Panc1 (cell line): Measurements from ENCODE around the gene SLC4A1AP. TPM values are rescaled to one million over a fixed set of nuclear protein-coding genes. Genes with fewer than 3 reads are reported as not detected.

ENCODE experiments used
- ATAC-seq: fragments of 200-7000 bp; cut with Tn5 transposase; 2 replicates; pipeline ENCODE4 v1.9.1; 2020; ENCODE audit warnings: mild to moderate bottlenecking, moderate library complexity
- BruUV-seq: library from RNA; stranded (reverse); fragments of 400-500 nt; replicated peaks from 2 replicates; lab custom pipeline; 2021; lab: Mats Ljungman, UMichigan
- CTCF ChIA-PET: fragments of 300-600 bp; sonication (Branson Sonifier 250); formaldehyde crosslinking; loops from one replicate; lab custom pipeline; 2022; ENCODE audit warnings: antibody characterized with exemption; lab: Charles Lee
- POLR2A ChIA-PET: fragments of 300-600 bp; sonication (Branson Sonifier 250); formaldehyde crosslinking; loops from one replicate; lab custom pipeline; 2022; ENCODE audit warnings: antibody characterized with exemption; lab: Charles Lee
- DNase-seq: peaks from one replicate; pipeline ENCODE4 v3.0.0-alpha.2; 2010; ENCODE audit warnings: low read depth, low spot score
- H3K27ac ChIP-seq: 2 replicates; pipeline ENCODE4 v1.5.1; 2011; ENCODE audit warnings: mild to moderate bottlenecking, low read length, inconsistent platforms
- H3K27me3 ChIP-seq: fragments of 200-500 bp; sonication (Bioruptor generic); 2 replicates; pipeline ENCODE4 v1.6.0; 2014; ENCODE audit warnings: low read length, inconsistent platforms; ENCODE audit not compliant: control insufficient read depth, insufficient read depth
- H3K36me3 ChIP-seq: fragments of 200-500 bp; sonication (Bioruptor generic); 2 replicates; pipeline ENCODE4 v1.5.1; 2014; ENCODE audit warnings: inconsistent platforms, mild to moderate bottlenecking, low read length, moderate library complexity; ENCODE audit not compliant: control insufficient read depth, insufficient read depth
- H3K4me1 ChIP-seq: 2 replicates; pipeline ENCODE4 v1.5.1; 2011; ENCODE audit warnings: inconsistent platforms, mild to moderate bottlenecking, low read length, moderate library complexity; ENCODE audit not compliant: control insufficient read depth, insufficient read depth
- H3K4me3 ChIP-seq, 2 experiments: 2 replicates each; pipeline ENCODE4 v1.5.1; 2011 to 2012; ENCODE audit warnings: low read depth in 2 of 2, low read length in 2 of 2, mild to moderate bottlenecking in 2 of 2, inconsistent platforms in 1 of 2, moderate library complexity in 1 of 2
- H3K9me3 ChIP-seq: fragments of 200-500 bp; sonication (Bioruptor generic); 2 replicates; pipeline ENCODE4 v1.5.1; 2014; ENCODE audit warnings: low read depth, mild to moderate bottlenecking, inconsistent platforms, low read length, moderate library complexity; ENCODE audit not compliant: control insufficient read depth, insufficient read depth
- POLR2AphosphoS5 ChIP-seq: IDR thresholded peaks from 2 replicates; pipeline ENCODE4 v1.6.1; 2012; ENCODE audit warnings: mild to moderate bottlenecking, low read depth, low read length, moderate library complexity
- REST ChIP-seq, 2 experiments: IDR thresholded peaks; 2 replicates each; pipeline ENCODE4 v1.6.1; 2011 to 2012; ENCODE audit warnings: low read depth in 2 of 2, control low read depth in 1 of 2, low read length in 1 of 2, mild to moderate bottlenecking in 1 of 2, moderate library complexity in 1 of 2; ENCODE audit not compliant: insufficient read depth in 1 of 2
- SIN3A ChIP-seq: IDR thresholded peaks from 2 replicates; pipeline ENCODE4 v1.6.1; 2012; ENCODE audit warnings: low read depth, mild to moderate bottlenecking, low read length, moderate library complexity, borderline replicate concordance; ENCODE audit not compliant: insufficient read depth
- TCF7L2 ChIP-seq: IDR thresholded peaks from 2 replicates; pipeline ENCODE4 v1.6.1; 2011; ENCODE audit warnings: mild to moderate bottlenecking, low read depth, low read length, inconsistent platforms
- in situ Hi-C: cut with HindIII; loops from 2 replicates; pipeline ENCODE4 v1.10.0; 2016; ENCODE audit warnings: low sequenced_read_pairs, low pct_unique_long_range_greater_than_20kb
- intact Hi-C: fragments of 100-400 bp; cut with micrococcal nuclease; formaldehyde crosslinking; loops from one replicate; pipeline ENCODE4 v1.10.0; 2022; ENCODE audit not compliant: unreplicated experiment
- total RNA-seq: library from RNA; stranded (reverse); gene quantifications from one replicate; pipeline ENCODE4 v1.2.1, GENCODE V29; 2021; ENCODE audit not compliant: unreplicated experiment
- TF ChIP-seq, protein P1 (sequence below): fragments of 450-650 bp; IDR thresholded peaks from 2 replicates; pipeline ENCODE4 v1.5.1; 2017; ENCODE audit warnings: mild to moderate bottlenecking

SLC4A1AP gene
- total RNA-seq, 1 experiment from 2014 or later: 22.2 TPM

- DNase-seq (no peak), ATAC-seq (no peak)
- Histone ChIP-seq H3K36me3 (peaks cover 23% of the 10 kb centered on the region), H3K27me3 (no peaks in the 10 kb centered on the region), H3K27ac (no peak overlapping the region), H3K4me3 (no peak overlapping the region), H3K9me3 (no peaks in the 10 kb centered on the region), H3K4me1 (no peaks in the 10 kb centered on the region)
- TF ChIP-seq TCF7L2 (no peak), POLR2AphosphoS5 (no peak), REST (IDR thresholded peaks at IDR 0.05; ENCODE audit: insufficient read depth in 1 of 2, low read depth in 2 of 2, low read length in 1 of 2) (no peak)
- TF ChIP-seq, protein P1, sequence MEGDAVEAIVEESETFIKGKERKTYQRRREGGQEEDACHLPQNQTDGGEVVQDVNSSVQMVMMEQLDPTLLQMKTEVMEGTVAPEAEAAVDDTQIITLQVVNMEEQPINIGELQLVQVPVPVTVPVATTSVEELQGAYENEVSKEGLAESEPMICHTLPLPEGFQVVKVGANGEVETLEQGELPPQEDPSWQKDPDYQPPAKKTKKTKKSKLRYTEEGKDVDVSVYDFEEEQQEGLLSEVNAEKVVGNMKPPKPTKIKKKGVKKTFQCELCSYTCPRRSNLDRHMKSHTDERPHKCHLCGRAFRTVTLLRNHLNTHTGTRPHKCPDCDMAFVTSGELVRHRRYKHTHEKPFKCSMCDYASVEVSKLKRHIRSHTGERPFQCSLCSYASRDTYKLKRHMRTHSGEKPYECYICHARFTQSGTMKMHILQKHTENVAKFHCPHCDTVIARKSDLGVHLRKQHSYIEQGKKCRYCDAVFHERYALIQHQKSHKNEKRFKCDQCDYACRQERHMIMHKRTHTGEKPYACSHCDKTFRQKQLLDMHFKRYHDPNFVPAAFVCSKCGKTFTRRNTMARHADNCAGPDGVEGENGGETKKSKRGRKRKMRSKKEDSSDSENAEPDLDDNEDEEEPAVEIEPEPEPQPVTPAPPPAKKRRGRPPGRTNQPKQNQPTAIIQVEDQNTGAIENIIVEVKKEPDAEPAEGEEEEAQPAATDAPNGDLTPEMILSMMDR: no peak
- in situ Hi-C loops: no loop called here
- CTCF ChIA-PET: no interaction called here
- POLR2A ChIA-PET: no interaction called here
- intact Hi-C loops: no loop called here
- BruUV-seq: no TSS peak
Measured at GRCh38 chr2:27647289-27647688, 16.4 kb upstream of the SLC4A1AP start.

DNA sequence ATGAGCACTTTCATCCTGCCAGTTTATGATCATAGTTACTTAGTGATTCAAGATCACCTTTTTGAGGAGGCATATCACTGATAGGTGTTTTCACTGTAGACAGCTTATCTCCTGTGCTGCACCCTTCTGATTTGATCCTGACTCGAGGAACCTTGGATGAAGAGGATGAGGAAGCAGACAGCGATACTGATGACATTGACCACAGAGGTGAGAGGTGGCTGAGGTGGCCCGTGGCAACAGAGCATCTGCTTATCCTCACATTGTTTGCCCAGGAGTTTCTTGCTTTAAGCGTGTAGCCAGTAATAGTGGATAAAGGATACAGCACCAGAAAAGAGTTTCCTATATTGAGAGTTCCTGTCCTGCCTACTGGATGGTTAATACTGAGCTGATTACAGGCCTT, 16.0 kb upstream of the SLC4A1AP start:
- Histone ChIP-seq H3K4me1 (no peaks in the 10 kb centered on the region), H3K9me3 (no peaks in the 10 kb centered on the region), H3K27ac (no peak overlapping the region), H3K27me3 (no peaks in the 10 kb centered on the region), H3K36me3 (peaks cover 25% of the 10 kb centered on the region), H3K4me3 (no peak overlapping the region)
- intact Hi-C loops: no loop called here
- CTCF ChIA-PET: no interaction called here
- in situ Hi-C loops: no loop called here
- ATAC-seq (no peak), DNase-seq (no peak)
- POLR2A ChIA-PET: no interaction called here
- BruUV-seq: no TSS peak
- TF ChIP-seq, protein P1: no peak
- no peak for TF ChIP-seq POLR2AphosphoS5
- no peak for TF ChIP-seq SIN3A

GRCh38 chr2:27651056-27651455, 12.6 kb upstream of the SLC4A1AP start:
- Histone ChIP-seq H3K4me1 (no peaks in the 10 kb centered on the region), H3K36me3 (peaks cover 25% of the 10 kb centered on the region), H3K27me3 (no peaks in the 10 kb centered on the region), H3K27ac (no peak overlapping the region), H3K4me3 (no peak overlapping the region), H3K9me3 (no peaks in the 10 kb centered on the region)
- BruUV-seq: no TSS peak
- CTCF ChIA-PET: no interaction called here
- in situ Hi-C loops (no loop called here), intact Hi-C loops (no loop called here)
- POLR2A ChIA-PET: no interaction called here
- ATAC-seq (no peak), DNase-seq (no peak)
- TF ChIP-seq, protein P1: no peak
- no peak for TF ChIP-seq SIN3A
- TF ChIP-seq POLR2AphosphoS5: no peak
- TF ChIP-seq TCF7L2: no peak
- TF ChIP-seq REST (IDR thresholded peaks at IDR 0.05; ENCODE audit: insufficient read depth in 1 of 2, low read depth in 2 of 2, low read length in 1 of 2): no peak
